ENCODE measurements around the gene TECTA.
"Not testable (repeated sequence)": the region's sequence is repeated elsewhere in the genome, so short reads cannot be mapped to it uniquely, and the experiment has no call there.

The TECTA gene

DNA sequence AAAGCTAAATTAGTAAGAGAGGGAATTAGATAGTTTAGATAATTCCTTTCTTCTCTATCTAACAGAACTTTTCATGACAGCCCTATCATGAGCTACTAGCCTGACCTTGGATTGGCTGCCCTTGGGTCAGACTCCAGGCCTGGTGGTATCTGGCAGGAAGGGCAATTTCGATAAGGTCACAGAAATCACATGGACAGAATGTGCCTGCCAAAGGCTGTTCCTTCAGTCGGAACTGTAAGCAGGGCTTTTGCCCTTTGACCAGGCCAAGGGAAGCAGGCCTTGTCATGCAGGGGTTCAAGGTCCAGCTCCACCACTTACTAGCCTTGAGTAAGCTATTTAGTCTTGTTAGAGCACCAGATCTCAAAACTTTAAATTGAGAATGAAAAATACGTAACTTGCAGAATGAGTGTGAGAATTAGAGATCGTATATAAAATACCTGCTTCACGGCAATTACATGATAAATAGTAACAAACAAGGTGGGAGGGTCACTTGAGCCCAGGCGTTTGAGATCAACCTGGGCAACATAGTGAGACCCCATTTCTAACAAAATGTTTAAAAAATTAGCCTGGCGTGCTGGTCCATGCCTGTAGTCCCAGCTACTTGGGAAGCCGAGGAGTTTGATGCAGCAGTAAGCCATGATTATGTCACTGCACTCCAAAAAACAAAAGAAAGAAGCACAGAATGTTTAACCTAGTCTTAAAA lies 130.7 kb downstream of the TECTA start:
- DNase-seq (no peak), ATAC-seq (no peak)

DNA sequence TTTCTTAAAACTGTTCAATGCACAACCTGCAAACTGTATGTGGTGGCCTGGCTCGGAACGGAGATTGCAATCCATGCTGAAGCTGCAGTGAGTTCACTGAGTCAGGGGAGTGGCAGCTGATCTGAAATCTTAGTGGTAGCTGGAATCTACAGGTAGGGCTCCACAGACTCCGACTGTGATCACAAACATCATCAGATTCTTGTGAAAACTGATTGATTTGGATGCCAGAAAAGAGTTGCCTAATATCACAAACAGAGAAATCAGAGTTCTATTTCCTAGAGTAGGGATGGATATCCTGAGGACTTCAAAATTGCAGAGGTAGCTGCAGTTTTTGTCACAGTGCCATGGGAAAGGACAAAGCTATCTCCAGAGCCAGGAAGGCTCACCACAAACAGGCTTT lies 134.0 kb downstream of the TECTA start:
- ATAC-seq (no peak), DNase-seq (no peak)

DNA sequence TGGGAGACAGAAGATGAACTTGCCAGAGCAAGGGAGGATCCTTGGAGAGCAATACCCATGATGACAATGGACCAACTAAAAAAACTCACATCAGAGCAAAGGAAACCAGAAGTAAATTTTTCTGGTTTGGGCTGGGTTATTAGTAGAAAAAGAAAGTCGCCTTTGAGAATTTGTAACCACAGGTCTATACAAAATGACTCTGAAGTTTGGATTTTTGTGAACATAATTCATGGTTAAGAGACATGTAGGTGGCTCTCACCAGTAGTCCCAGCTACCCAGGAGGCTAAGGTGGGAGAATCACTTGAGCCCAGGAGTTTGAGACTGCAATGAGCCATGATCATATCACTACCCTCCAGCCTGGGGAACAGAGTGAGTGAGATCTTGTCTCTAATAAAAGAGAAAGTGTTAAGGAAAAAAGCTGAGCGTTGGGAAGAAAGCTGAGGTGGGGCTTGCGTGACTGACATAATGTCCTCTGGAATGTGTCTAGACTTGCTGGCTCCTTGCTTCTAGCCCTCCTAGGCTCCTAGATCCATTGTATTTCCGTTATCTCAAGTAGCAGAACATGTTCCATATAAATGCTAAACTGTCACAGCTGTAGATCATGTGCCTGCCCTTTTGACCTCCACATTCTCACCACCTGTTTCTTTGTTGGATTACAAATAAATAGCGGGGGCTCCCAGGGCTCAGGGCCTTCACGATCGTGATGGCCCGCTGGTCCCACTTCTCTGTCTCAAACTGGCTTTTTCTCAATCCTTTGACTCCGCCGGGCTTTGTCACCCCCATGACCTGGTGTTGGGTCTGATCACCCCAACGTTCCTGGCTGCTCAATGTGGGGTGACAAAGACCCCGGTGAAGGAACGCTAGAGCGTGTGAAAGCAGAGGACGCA lies 135.3 kb downstream of the TECTA start:
- DNase-seq (no peak), ATAC-seq (peak; percentile 43)

DNA sequence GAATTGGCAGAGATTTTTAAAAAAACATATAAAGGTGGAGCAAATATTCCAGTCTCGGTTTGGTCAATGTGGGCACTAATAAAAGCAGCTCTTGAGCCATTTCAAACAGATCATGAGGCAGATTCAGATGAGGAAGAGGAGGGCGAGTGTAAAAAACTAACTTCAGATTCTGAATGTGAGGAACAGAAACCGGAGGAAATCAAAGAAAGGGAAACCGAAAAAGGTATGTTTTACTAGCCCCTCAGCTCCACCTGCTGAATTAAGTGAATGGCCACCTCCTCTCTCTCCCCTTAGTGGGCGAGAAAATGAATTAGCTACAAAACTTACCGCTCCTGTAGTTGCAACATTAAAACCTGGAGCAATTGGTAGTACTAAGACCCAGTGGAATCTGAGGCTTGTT lies 136.2 kb downstream of the TECTA start:
- DNase-seq: not testable (repeated sequence)

DNA sequence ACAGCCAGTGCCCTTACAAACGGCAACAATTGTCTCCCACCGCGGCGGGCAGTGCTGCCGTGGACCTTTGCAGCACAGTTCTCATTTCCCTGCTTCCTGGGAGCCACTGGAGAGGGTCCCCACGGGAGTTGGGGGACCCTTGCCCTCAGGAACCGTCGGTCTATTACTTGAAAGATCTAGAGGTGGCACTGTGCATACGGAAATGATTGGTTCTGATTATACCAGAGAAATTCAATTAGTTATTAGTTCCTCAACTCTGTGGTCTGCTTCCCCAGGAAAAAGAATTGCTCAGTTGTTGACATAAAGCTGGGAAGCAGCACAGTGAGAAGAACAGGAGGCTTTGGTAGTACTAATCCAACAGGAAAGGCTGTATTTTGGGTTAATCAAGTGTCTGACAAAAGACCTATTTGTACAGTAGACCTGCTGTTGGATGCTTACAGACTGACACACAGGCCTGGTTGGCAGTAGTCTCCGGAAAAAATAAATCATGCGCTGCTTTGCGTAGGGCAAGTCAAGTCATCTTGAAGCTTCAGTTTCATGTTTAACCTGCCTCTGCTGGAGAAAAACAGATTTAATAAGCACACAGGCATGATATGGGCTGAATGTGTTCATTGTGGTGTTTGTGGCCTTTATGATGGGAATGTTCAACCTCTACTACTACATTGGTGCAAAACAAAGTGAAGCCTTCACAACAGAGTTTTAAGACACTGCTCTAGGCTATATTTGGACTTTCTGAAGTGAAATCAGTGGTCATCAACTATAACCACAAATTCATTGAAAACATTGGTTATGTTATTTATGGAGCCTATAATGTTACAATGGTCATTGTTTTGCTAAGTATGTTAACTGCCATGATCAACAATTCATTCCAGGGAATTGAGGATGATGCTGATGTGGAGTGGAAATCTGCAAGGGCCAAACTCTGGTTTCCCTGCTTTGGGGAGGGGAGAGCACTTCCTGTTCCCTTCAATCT lies 136.9 kb downstream of the TECTA start:
- ATAC-seq (no peak), DNase-seq (no peak)

More for the DNA sequence above, 136.2 kb downstream of the TECTA start:
- not testable (repeated sequence) for ATAC-seq

DNA sequence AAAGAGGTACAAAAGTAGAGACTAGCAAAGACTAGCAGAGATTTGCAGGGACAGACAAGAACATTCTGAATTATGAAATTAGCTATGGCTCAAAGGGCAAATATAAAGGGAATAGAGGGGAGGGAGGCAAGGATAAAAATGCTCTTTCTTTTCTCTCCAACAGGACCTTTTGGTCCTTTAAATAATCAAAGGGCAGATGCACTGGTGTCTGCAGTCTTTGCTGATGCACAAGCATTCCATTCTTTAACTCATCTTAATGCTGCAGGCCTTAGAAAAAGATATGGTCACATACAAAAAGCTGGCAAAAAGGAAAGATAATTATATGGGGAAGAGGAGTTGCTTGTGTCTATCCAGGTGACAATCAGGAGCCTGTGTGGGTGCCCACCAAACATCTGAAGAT lies 137.9 kb downstream of the TECTA start:
- DNase-seq (no peak), ATAC-seq (no peak)

DNA sequence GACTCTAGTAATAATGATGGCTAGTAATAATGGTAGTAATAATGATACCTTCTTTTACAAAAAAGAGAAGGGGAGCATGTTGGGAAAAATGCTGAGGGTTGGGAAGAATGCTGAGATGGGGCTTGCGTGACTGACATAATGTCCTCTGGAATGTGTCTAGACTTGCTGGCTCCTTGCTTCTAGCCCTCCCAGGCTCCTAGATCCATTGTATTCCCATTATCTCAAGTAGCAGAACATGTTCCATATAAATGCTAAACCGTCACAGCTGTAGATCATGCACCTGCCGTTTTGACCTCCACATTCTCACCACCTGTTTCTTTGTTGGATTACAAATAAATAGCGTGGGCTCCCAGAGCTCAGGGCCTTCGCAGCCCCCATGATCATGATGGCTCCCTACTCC lies 139.0 kb downstream of the TECTA start:
- not testable (repeated sequence) for DNase-seq

DNA sequence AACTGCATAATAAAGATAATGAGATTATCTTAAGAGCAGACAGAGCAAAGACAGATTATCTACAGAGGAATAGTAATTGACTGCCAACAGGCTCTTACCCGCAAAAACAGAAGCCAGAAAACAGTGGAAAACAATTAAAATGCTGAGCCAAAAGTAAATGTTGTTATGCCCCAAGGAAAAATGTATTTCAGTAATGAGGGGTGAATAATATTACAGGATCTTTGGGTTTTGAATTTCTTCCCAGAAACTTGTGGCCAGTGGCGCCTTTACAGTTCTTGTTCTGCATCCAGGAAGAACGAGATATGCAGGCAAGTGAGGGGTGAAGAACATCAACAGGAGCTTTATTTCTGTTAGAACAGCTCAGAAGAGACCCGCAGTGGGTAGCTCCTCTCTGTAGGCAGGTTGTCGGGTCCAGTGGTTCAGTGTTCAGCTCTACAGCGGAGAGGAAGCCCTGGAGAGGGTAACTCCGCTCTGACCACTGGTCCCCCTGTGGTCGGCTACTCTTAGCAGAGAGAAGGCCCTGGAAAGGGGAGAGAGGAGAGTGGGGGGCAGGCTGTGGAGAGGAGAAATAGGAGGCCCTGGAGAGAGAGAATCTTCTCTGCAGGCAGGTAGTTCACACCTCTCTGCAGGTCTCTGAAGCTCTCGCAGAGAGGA lies 139.7 kb downstream of the TECTA start:
- no peak for DNase-seq
- ATAC-seq: no peak

More for the DNA sequence above, 139.0 kb downstream of the TECTA start:
- ATAC-seq: not testable (repeated sequence)

Data from stimulated activated naive CD8-positive, alpha-beta T cell treated with anti-CD3 and anti-CD28 coated beads, Interleukin-15, Interleukin-2, amounts not matched to agents 100 U/mL and 50 U/mL, for 24 hours (primary cell).